Small intestine (tissue), 7 donors: ENCODE measurements around the gene HOXA4. TPM values are rescaled to one million over a fixed set of nuclear protein-coding genes. Genes with fewer than 3 reads are reported as not detected.
A peak's percentile ranks its signal among the peaks of the same experiment; 100 is the strongest.

Experiments
- DNase-seq, 2 donors: peaks; one replicate each; pipeline versions ENCODE4 v3.0.0 to v3.0.0-alpha.2; 2013
- FAIRE-seq: peaks from 2 replicates; lab custom pipeline; 2012; peaks lifted over from hg19 to GRCh38; lab: Jason Lieb, UNC
- H3K27ac ChIP-seq, 3 donors: one replicate each; pipeline ENCODE4 v1.5.1; 2013; ENCODE audit warnings: low read length in 2 of 3, mild to moderate bottlenecking in 2 of 3, control low read depth in 1 of 3, inconsistent platforms in 1 of 3, low read depth in 1 of 3, moderate library complexity in 1 of 3
- H3K27me3 ChIP-seq, 3 donors: one replicate each; pipeline ENCODE4 v1.6.1; 2013; ENCODE audit warnings: low read length in 3 of 3, inconsistent platforms in 1 of 3; ENCODE audit not compliant: control insufficient read depth in 3 of 3, insufficient read depth in 3 of 3
- H3K36me3 ChIP-seq, 3 donors: one replicate each; pipeline ENCODE4 v1.6.1; 2013; ENCODE audit warnings: low read length in 3 of 3, inconsistent platforms in 1 of 3, low read depth in 1 of 3, mild to moderate bottlenecking in 1 of 3, moderate library complexity in 1 of 3; ENCODE audit not compliant: control insufficient read depth in 3 of 3, insufficient read depth in 2 of 3
- H3K4me1 ChIP-seq, 3 donors: one replicate each; pipeline ENCODE4 v1.6.1; 2013; ENCODE audit warnings: low read length in 2 of 3, inconsistent platforms in 1 of 3, low read depth in 1 of 3, mild to moderate bottlenecking in 1 of 3, moderate library complexity in 1 of 3; ENCODE audit not compliant: control insufficient read depth in 3 of 3, insufficient read depth in 2 of 3
- H3K4me3 ChIP-seq, 3 donors: one replicate each; pipeline ENCODE4 v1.5.1; 2013; ENCODE audit warnings: low read length in 3 of 3, control low read depth in 1 of 3, inconsistent platforms in 1 of 3, low read depth in 1 of 3, mild to moderate bottlenecking in 1 of 3, moderate library complexity in 1 of 3
- H3K9me3 ChIP-seq, 2 donors: one replicate each; pipeline ENCODE4 v1.6.1; 2013; ENCODE audit warnings: low read depth in 1 of 2, low read length in 1 of 2; ENCODE audit not compliant: control insufficient read depth in 2 of 2, insufficient read depth in 1 of 2
- WGBS, 3 donors: extraction: QIAGEN DNeasy Blood & Tissue Kit; methylation state at CpG; one replicate each; pipeline ENCODE4 v1.1.7; 2013; 5-methylcytosine and 5-hydroxymethylcytosine counted together
- polyA plus RNA-seq, 4 donors: library from polyadenylated mRNA; stranded (reverse) in 3 of 4; unstranded in 1 of 4; fragments of 200-250 nt in 3 of 4; fragments of 120-200 nt in 1 of 4; gene quantifications; one replicate each; pipeline versions ENCODE4 v1.2.1 to v1.2.3, GENCODE V29; 2013
- donor health status: healthy with polysubstance abuse.
- donor health status: control.
- donor health status: control.
- donor health status: Bipolar disorder and iron deficiency.
- donor health status: healthy.

Gene HOXA4
- polyA plus RNA-seq, 4 donors: 2.4 to 15.3 (median 7.9) TPM; not detected in 1

- Histone ChIP-seq H3K4me3 (no peak overlapping the region), H3K27ac (no peak overlapping the region), H3K9me3 (peaks cover 0 to 3% of the 10 kb centered on the region in 2 donors), H3K4me1 (peaks cover 0 to 20% (median 0%) of the 10 kb centered on the region in 3 donors), H3K27me3 (peaks cover 16 to 98% (median 70%) of the 10 kb centered on the region in 3 donors), H3K36me3 (peaks cover 0 to 7% (median 0%) of the 10 kb centered on the region in 3 donors)
- FAIRE-seq (no peak), DNase-seq (no peak)
- WGBS, 3 donors: 17 to 34% (median 28%) methylated on average over 35 of the region's 35 CpGs
Measured at GRCh38 chr7:27158436-27159265, 28.1 kb upstream of the HOXA4 start.

GRCh38 chr7:27157702-27158431 is 27.3 kb upstream of the HOXA4 start:
- Histone ChIP-seq H3K4me3 (peak overlapping the region in 2 of 3 donors; percentile 44 to 55), H3K36me3 (peaks cover 0 to 3% (median 0%) of the 10 kb centered on the region in 3 donors), H3K27ac (no peak overlapping the region), H3K27me3 (peaks cover 13 to 98% (median 69%) of the 10 kb centered on the region in 3 donors), H3K4me1 (peaks cover 0 to 20% (median 0%) of the 10 kb centered on the region in 3 donors), H3K9me3 (peaks cover 0 to 3% of the 10 kb centered on the region in 2 donors)
- WGBS, 3 donors: 9 to 19% (median 17%) methylated on average over 30 of the region's 30 CpGs
- DNase-seq (peak in 1 of 2 donors; percentile 71), FAIRE-seq (no peak)

- Histone ChIP-seq H3K4me3 (peak overlapping the region in 2 of 3 donors; percentile 44 to 55), H3K27me3 (peaks cover 13 to 98% (median 75%) of the 10 kb centered on the region in 3 donors), H3K4me1 (peaks cover 0 to 20% (median 0%) of the 10 kb centered on the region in 3 donors), H3K36me3 (peaks cover 0 to 1% (median 0%) of the 10 kb centered on the region in 3 donors), H3K27ac (no peak overlapping the region), H3K9me3 (peaks cover 0 to 3% of the 10 kb centered on the region in 2 donors)
- 11 to 16% (median 14%) methylated on average over 28 to 30 of the region's 30 CpGs for WGBS, 3 donors
- DNase-seq (no peak), FAIRE-seq (no peak)
Measured at GRCh38 chr7:27156916-27157701, 26.6 kb upstream of the HOXA4 start.

- WGBS, 3 donors: 3 to 17% (median 14%) methylated on average over 30 to 33 of the region's 33 CpGs
- H3K36me3 ChIP-seq: no peaks in the 10 kb centered on the region
- H3K4me1 ChIP-seq: peaks cover 0 to 20% (median 0%) of the 10 kb centered on the region in 3 donors
- H3K27ac ChIP-seq: peak within 1 kb of the TSS in 2 of 3 donors; percentile 48 to 67
- H3K4me3 ChIP-seq: peak within 1 kb of the TSS; percentile 18 to 55 (median 47)
- DNase-seq: peak in 1 of 2 donors; percentile 75
- no peak for FAIRE-seq
- H3K27me3 ChIP-seq: peaks cover 13 to 98% (median 76%) of the 10 kb centered on the region in 3 donors
- peaks cover 0 to 3% of the 10 kb centered on the region in 2 donors for H3K9me3 ChIP-seq
Measured at GRCh38 chr7:27156508-27156898, 25.9 kb upstream of the HOXA4 start, which contains the start of gene HOXA7. HOXA7 (minus strand) TSS chr7:27156675; CDS start chr7:27156545, 130 bp downstream.

GRCh38 chr7:27155816-27156507 is 25.4 kb upstream of the HOXA4 start:
- no peaks in the 10 kb centered on the region for H3K36me3 ChIP-seq
- peaks cover 0 to 3% of the 10 kb centered on the region in 2 donors for H3K9me3 ChIP-seq
- H3K27me3 ChIP-seq: peaks cover 15 to 98% (median 78%) of the 10 kb centered on the region in 3 donors
- FAIRE-seq (no peak), DNase-seq (peak in 1 of 2 donors; percentile 73)
- 3 to 6% (median 3%) methylated on average over 59 to 63 of the region's 63 CpGs for WGBS, 3 donors
- H3K27ac ChIP-seq: peak overlapping the region in 2 of 3 donors; percentile 48 to 67
- H3K4me3 ChIP-seq: peak overlapping the region; percentile 18 to 55 (median 47)
- H3K4me1 ChIP-seq: peaks cover 0 to 25% (median 0%) of the 10 kb centered on the region in 3 donors

GRCh38 chr7:27154901-27155815 is 24.6 kb upstream of the HOXA4 start:
- Histone ChIP-seq H3K27ac (peak overlapping the region in 1 of 3 donors; percentile 17), H3K36me3 (peaks cover 0 to 4% (median 0%) of the 10 kb centered on the region in 3 donors), H3K4me3 (peak overlapping the region in 2 of 3 donors; percentile 17 to 55), H3K4me1 (peaks cover 0 to 27% (median 0%) of the 10 kb centered on the region in 3 donors), H3K9me3 (peaks cover 0 to 3% of the 10 kb centered on the region in 2 donors), H3K27me3 (peaks cover 15 to 98% (median 76%) of the 10 kb centered on the region in 3 donors)
- WGBS, 3 donors: 8 to 20% (median 16%) methylated on average over 48 of the region's 48 CpGs
- FAIRE-seq (no peak), DNase-seq (no peak)
